Esophagus muscularis mucosa (tissue), 3 donors: Measurements from ENCODE around the gene SAT1.

Source experiments
- POLR2A ChIP-seq: fragments of 450-650 bp; IDR thresholded peaks from one replicate; pipeline ENCODE4 v1.6.1; 2017; ENCODE audit warnings: antibody characterized with exemption, moderate library complexity, mild to moderate bottlenecking, low read depth
- TF ChIP-seq, protein P1 (sequence below), 3 experiments: fragments of 200-600 bp in 2 of 3; fragments of 450-650 bp in 1 of 3; sonication (generic) in 2 of 3; IDR thresholded peaks; one replicate each; pipeline ENCODE4 v1.5.1; 2017 to 2019; ENCODE audit warnings: antibody characterized with exemption in 3 of 3, mild to moderate bottlenecking in 2 of 3, moderate library complexity in 1 of 3

DNA sequence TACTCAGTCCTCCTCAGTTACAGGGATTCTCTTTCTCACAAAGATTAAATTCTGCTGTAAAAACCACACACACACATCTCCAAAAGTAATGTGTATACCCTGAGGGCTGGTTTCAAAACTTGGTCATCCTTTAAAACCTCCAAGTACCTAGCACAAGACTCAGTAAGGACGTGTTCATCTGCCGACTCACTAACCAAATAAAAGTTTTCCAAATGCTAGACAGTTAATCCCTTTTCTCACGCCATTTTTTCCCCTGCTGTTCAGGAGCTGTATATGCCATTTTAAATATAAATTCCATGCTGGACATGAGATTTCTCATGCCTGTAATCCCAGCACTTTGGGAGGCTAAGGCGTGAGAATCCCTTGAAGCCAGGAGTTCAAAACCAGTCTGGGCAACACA lies 3.9 kb upstream of the SAT1 start:
- TF ChIP-seq, protein P1, sequence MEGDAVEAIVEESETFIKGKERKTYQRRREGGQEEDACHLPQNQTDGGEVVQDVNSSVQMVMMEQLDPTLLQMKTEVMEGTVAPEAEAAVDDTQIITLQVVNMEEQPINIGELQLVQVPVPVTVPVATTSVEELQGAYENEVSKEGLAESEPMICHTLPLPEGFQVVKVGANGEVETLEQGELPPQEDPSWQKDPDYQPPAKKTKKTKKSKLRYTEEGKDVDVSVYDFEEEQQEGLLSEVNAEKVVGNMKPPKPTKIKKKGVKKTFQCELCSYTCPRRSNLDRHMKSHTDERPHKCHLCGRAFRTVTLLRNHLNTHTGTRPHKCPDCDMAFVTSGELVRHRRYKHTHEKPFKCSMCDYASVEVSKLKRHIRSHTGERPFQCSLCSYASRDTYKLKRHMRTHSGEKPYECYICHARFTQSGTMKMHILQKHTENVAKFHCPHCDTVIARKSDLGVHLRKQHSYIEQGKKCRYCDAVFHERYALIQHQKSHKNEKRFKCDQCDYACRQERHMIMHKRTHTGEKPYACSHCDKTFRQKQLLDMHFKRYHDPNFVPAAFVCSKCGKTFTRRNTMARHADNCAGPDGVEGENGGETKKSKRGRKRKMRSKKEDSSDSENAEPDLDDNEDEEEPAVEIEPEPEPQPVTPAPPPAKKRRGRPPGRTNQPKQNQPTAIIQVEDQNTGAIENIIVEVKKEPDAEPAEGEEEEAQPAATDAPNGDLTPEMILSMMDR (IDR thresholded peaks at IDR 0.05) = no peak
- no peak for TF ChIP-seq POLR2A
